Progenitor cell of endocrine pancreas (in vitro differentiated cells): ENCODE measurements around the gene HERC3. TPM values are rescaled to one million over a fixed set of nuclear protein-coding genes. Genes with fewer than 3 reads are reported as not detected.

Experiments
- DNase-seq: peaks from one replicate; pipeline ENCODE4 v3.0.0; 2021; ENCODE audit warnings: low spot score; ENCODE audit not compliant: unreplicated experiment
- H3K27ac Mint-ChIP-seq: 2 replicates; pipeline ENCODE4 v1.8.0; 2021; ENCODE audit warnings: mild to moderate bottlenecking, moderate library complexity, mixed read lengths
- H3K27me3 Mint-ChIP-seq: 2 replicates; pipeline ENCODE4 v1.8.0; 2021; ENCODE audit warnings: mixed read lengths
- H3K36me3 Mint-ChIP-seq: 2 replicates; pipeline ENCODE4 v1.8.0; 2022; ENCODE audit warnings: mixed read lengths; ENCODE audit not compliant: insufficient read depth
- H3K4me1 Mint-ChIP-seq: 2 replicates; pipeline ENCODE4 v1.8.0; 2021; ENCODE audit warnings: low read depth, mixed read lengths
- H3K4me3 Mint-ChIP-seq: 2 replicates; pipeline ENCODE4 v1.8.0; 2021; ENCODE audit warnings: low read depth, mild to moderate bottlenecking, moderate library complexity, mixed read lengths
- H3K9me3 Mint-ChIP-seq: 2 replicates; pipeline ENCODE4 v1.8.0; 2021; ENCODE audit warnings: low read depth, mixed read lengths
- CTCF ChIP-seq: fragments of 200-600 bp; sonication (generic); IDR thresholded peaks from one replicate; pipeline ENCODE4 v1.5.0; 2021; ENCODE audit warnings: antibody characterized with exemption, mild to moderate bottlenecking; ENCODE audit not compliant: unreplicated experiment
- total RNA-seq: library from RNA; stranded (reverse); gene quantifications from 2 replicates; pipeline ENCODE4 v1.2.1, GENCODE V29; 2021

The HERC3 gene
- total RNA-seq, 1 donor from 2014 or later, result 7.1 TPM

GRCh38 chr4:88573995-88574394 lies 18.3 kb upstream of the HERC3 start:
- H3K27ac Mint-ChIP-seq, result no peak overlapping the region
- peaks cover 3% of the 10 kb centered on the region for H3K9me3 Mint-ChIP-seq
- no peak overlapping the region for H3K4me3 Mint-ChIP-seq
- peaks cover 5% of the 10 kb centered on the region for H3K27me3 Mint-ChIP-seq
- peak; percentile 35 for TF ChIP-seq CTCF
- H3K4me1 Mint-ChIP-seq, result peaks cover 8% of the 10 kb centered on the region
- no peak for DNase-seq
- H3K36me3 Mint-ChIP-seq, result no peaks in the 10 kb centered on the region

- Mint-ChIP-seq H3K9me3 (peaks cover 3% of the 10 kb centered on the region), H3K4me3 (no peak overlapping the region), H3K27ac (no peak overlapping the region), H3K27me3 (peaks cover 5% of the 10 kb centered on the region), H3K36me3 (no peaks in the 10 kb centered on the region), H3K4me1 (peaks cover 8% of the 10 kb centered on the region)
- no peak for DNase-seq
- no peak for TF ChIP-seq CTCF
These were observed 17.1 kb upstream of the HERC3 start for GRCh38 chr4:88575186-88575585.

- Mint-ChIP-seq H3K4me1 (peaks cover 4% of the 10 kb centered on the region), H3K36me3 (no peaks in the 10 kb centered on the region), H3K27me3 (no peaks in the 10 kb centered on the region), H3K27ac (no peak overlapping the region), H3K9me3 (peaks cover 3% of the 10 kb centered on the region), H3K4me3 (no peak overlapping the region)
- no peak for DNase-seq
- TF ChIP-seq CTCF, result no peak
These were observed 9.8 kb upstream of the HERC3 start for GRCh38 chr4:88582493-88582892.

GRCh38 chr4:88583631-88584470 lies 8.4 kb upstream of the HERC3 start:
- Mint-ChIP-seq H3K9me3 (peaks cover under 1% of the 10 kb centered on the region), H3K4me3 (no peak overlapping the region), H3K27me3 (no peaks in the 10 kb centered on the region), H3K4me1 (peaks cover 3% of the 10 kb centered on the region), H3K36me3 (no peaks in the 10 kb centered on the region), H3K27ac (no peak overlapping the region)
- TF ChIP-seq CTCF, result no peak
- no peak for DNase-seq

- Mint-ChIP-seq H3K4me3 (no peak overlapping the region), H3K4me1 (peaks cover 3% of the 10 kb centered on the region), H3K9me3 (no peaks in the 10 kb centered on the region), H3K27me3 (peaks cover 2% of the 10 kb centered on the region), H3K36me3 (no peaks in the 10 kb centered on the region), H3K27ac (no peak overlapping the region)
- no peak for DNase-seq
- no peak for TF ChIP-seq CTCF
These were observed 7.8 kb upstream of the HERC3 start for GRCh38 chr4:88584471-88584900.
